ENCODE data around the gene KLF9. TPM values are rescaled to one million over a fixed set of nuclear protein-coding genes. Genes with fewer than 3 reads are reported as not detected.

KLF9 gene
- total RNA-seq, 1 experiment from 2014 or later = 0.44 TPM

GRCh38 chr9:70420441-70421271, 6.2 kb upstream of the KLF9 start:
- no peak for TF ChIP-seq CTCF (conservative IDR thresholded peaks at IDR 0.05; ENCODE audit: low read depth, low read length)
- peaks cover 28% of the 10 kb centered on the region for H3K4me1 ChIP-seq (ENCODE audit: insufficient read depth, low read length)
- ChIA-PET CTCF (no interaction called here), POLR2A (ENCODE audit: unreplicated experiment) (no interaction called here)
- peak overlapping the region; percentile 97 for H3K4me2 ChIP-seq (ENCODE audit: low read length)
- H3F3A ChIP-seq (ENCODE audit: low read length, unreplicated experiment) = no peaks in the 10 kb centered on the region
- H3K36me3 ChIP-seq (ENCODE audit: low read depth, low read length) = no peaks in the 10 kb centered on the region
- intact Hi-C loops (cut with micrococcal nuclease) = loop anchor here (5.0 to 10.0 kb wide), 2 partner anchors 163 to 184 kb away; partner anchors contain the start of gene SMC5
- ATAC-seq (peak; percentile 33), DNase-seq (peak; percentile 52)
- no peaks in the 10 kb centered on the region for H4K20me1 ChIP-seq (ENCODE audit: low read length)
- peak overlapping the region; percentile 62 for H3K9ac ChIP-seq (ENCODE audit: low read length)
- no peaks in the 10 kb centered on the region for H3K79me2 ChIP-seq (ENCODE audit: low read length)
- peak overlapping the region; percentile 75 for H3K27ac ChIP-seq (ENCODE audit: low read length)
- no peaks in the 10 kb centered on the region for H3K9me3 ChIP-seq (ENCODE audit: low read length)
- H2AFZ ChIP-seq (ENCODE audit: low read length) = peak overlapping the region; percentile 86
- no peaks in the 10 kb centered on the region for H3K9me2 ChIP-seq (replicated peaks; ENCODE audit: low read length)
- BruUV-seq (replicated peaks) = no TSS peak
- H3K4me3 ChIP-seq (ENCODE audit: low read length) = peak overlapping the region; percentile 72
- H3K27me3 ChIP-seq (ENCODE audit: low read length) = peaks cover 2% of the 10 kb centered on the region; the same call in 1 of the 2 replicates

- H3K27ac ChIP-seq (ENCODE audit: low read length) = peak overlapping the region; percentile 75
- intact Hi-C loops (cut with micrococcal nuclease) = loop anchor here (1.0 to 10.0 kb wide), 3 partner anchors 65 to 185 kb away; partner anchors contain the start of gene SMC5
- DNase-seq = peak; percentile 80
- no peaks in the 10 kb centered on the region for H3K36me3 ChIP-seq (ENCODE audit: low read depth, low read length)
- no peaks in the 10 kb centered on the region for H4K20me1 ChIP-seq (ENCODE audit: low read length)
- H3K9ac ChIP-seq (ENCODE audit: low read length) = peak overlapping the region; percentile 62
- ChIA-PET CTCF (interaction anchor here (0.5 kb wide), 1 partner anchor 75 kb away, joined by 3 read pairs; no protein-coding TSS in a partner anchor), POLR2A (ENCODE audit: unreplicated experiment) (interaction anchor here (0.7 kb wide), 1 partner anchor 13 kb away, joined by 4 read pairs; no protein-coding TSS in a partner anchor)
- no peaks in the 10 kb centered on the region for H3K9me2 ChIP-seq (replicated peaks; ENCODE audit: low read length)
- no peaks in the 10 kb centered on the region for H3F3A ChIP-seq (ENCODE audit: low read length, unreplicated experiment)
- H2AFZ ChIP-seq (ENCODE audit: low read length) = peak overlapping the region; percentile 86
- H3K4me2 ChIP-seq (ENCODE audit: low read length) = peak overlapping the region; percentile 97
- H3K4me1 ChIP-seq (ENCODE audit: insufficient read depth, low read length) = peaks cover 28% of the 10 kb centered on the region
- no peaks in the 10 kb centered on the region for H3K79me2 ChIP-seq (ENCODE audit: low read length)
- peak; percentile 51 for ATAC-seq
- no peak for TF ChIP-seq EZH2 (IDR thresholded peaks at IDR 0.05; ENCODE audit: low read length, unreplicated experiment)
- peak; percentile 63 for TF ChIP-seq EZH2phosphoT487 (IDR thresholded peaks at IDR 0.05; ENCODE audit: borderline replicate concordance, low read length)
- TF ChIP-seq CTCF (conservative IDR thresholded peaks at IDR 0.05; ENCODE audit: low read depth, low read length) = no peak
- H3K4me3 ChIP-seq (ENCODE audit: low read length) = peak overlapping the region; percentile 72
- no TSS peak for BruUV-seq (replicated peaks)
- no peaks in the 10 kb centered on the region for H3K9me3 ChIP-seq (ENCODE audit: low read length)
- peaks cover 5% of the 10 kb centered on the region for H3K27me3 ChIP-seq (ENCODE audit: low read length)
Measured at GRCh38 chr9:70419556-70420440, 5.3 kb upstream of the KLF9 start.
